ENCODE results near the gene ZNF831.

DNA sequence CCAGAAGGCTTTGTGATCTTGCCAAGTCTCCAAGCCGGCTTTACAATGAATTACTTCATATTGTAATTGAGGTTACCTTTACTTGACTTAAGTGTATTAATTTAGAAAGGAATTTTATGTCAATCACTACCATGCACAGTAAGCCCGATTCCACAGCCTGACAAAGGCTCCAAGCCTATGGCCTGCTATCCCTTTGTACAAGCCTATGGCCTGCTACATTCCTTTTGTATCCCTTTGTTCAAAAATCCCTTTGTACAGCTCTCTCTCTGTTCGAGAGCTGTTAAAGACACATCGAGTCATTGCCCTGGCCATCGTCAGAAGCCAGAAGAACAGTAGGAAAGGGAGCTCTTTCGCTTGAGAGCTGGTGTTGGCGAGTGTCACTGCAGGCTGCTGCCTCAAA is 134.1 kb downstream of the ZNF831 start:
- TF ChIP-seq, protein P1, sequence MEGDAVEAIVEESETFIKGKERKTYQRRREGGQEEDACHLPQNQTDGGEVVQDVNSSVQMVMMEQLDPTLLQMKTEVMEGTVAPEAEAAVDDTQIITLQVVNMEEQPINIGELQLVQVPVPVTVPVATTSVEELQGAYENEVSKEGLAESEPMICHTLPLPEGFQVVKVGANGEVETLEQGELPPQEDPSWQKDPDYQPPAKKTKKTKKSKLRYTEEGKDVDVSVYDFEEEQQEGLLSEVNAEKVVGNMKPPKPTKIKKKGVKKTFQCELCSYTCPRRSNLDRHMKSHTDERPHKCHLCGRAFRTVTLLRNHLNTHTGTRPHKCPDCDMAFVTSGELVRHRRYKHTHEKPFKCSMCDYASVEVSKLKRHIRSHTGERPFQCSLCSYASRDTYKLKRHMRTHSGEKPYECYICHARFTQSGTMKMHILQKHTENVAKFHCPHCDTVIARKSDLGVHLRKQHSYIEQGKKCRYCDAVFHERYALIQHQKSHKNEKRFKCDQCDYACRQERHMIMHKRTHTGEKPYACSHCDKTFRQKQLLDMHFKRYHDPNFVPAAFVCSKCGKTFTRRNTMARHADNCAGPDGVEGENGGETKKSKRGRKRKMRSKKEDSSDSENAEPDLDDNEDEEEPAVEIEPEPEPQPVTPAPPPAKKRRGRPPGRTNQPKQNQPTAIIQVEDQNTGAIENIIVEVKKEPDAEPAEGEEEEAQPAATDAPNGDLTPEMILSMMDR (IDR thresholded peaks at IDR 0.05): no peak
- no peak for TF ChIP-seq EP300 (IDR thresholded peaks at IDR 0.05; ENCODE audit: low read depth)
- TF ChIP-seq POLR2AphosphoS5 (IDR thresholded peaks at IDR 0.05): no peak
